Peyer's patch (tissue), 4 donors: ENCODE measurements around the gene FOSL1. TPM values are rescaled to one million over a fixed set of nuclear protein-coding genes. Genes with fewer than 3 reads are reported as not detected.

Experiments
- DNase-seq, 3 donors: peaks; one replicate each; pipeline ENCODE4 v3.0.0-alpha.2; 2017 to 2019
- H3K27ac ChIP-seq, 4 donors: fragments of 200-600 bp; sonication (generic); one replicate each; pipeline ENCODE4 v1.5.1; 2016 to 2019
- H3K27me3 ChIP-seq, 2 donors: fragments of 200-600 bp; sonication (generic); one replicate each; pipeline ENCODE4 v1.5.1; 2019
- H3K36me3 ChIP-seq, 3 donors: fragments of 200-600 bp; sonication (generic); one replicate each; pipeline ENCODE4 v1.5.1; 2016 to 2019
- H3K4me1 ChIP-seq, 4 donors: fragments of 200-600 bp; sonication (generic); one replicate each; pipeline ENCODE4 v1.5.1; 2016 to 2019
- H3K4me3 ChIP-seq, 4 donors: fragments of 200-600 bp; sonication (generic); 1 replicate in 3 of 4; 2 replicates in 1 of 4; pipeline ENCODE4 v1.5.1; 2016 to 2019; ENCODE audit warnings: mild to moderate bottlenecking in 1 of 4
- H3K9me3 ChIP-seq, 4 donors: fragments of 200-600 bp; sonication (generic); one replicate each; pipeline ENCODE4 v1.5.1; 2016 to 2019; ENCODE audit warnings: mild to moderate bottlenecking in 1 of 4
- POLR2A ChIP-seq, 2 donors: fragments of 450-650 bp; IDR thresholded peaks; one replicate each; pipeline ENCODE4 v1.5.1; 2017; ENCODE audit warnings: antibody characterized with exemption in 2 of 2, mild to moderate bottlenecking in 2 of 2, moderate library complexity in 2 of 2
- total RNA-seq, 4 donors: library from RNA; depleted of rRNA; stranded (reverse); fragments of >200 nt; gene quantifications; one replicate each; pipeline ENCODE4 v1.1.0, GENCODE V29; 2016
- TF ChIP-seq, protein P1 (sequence below), 6 experiments: fragments of 450-650 bp in 4 of 6; fragments of 200-600 bp in 2 of 6; sonication (generic) in 1 of 6; IDR thresholded peaks; one replicate each; pipeline ENCODE4 v1.5.1; 2017 to 2019; ENCODE audit warnings: antibody characterized with exemption in 6 of 6, mild to moderate bottlenecking in 3 of 6, moderate library complexity in 1 of 6

FOSL1 gene
- total RNA-seq, 4 donors from 2014 or later: 1.5 to 7.4 (median 1.7) TPM; not detected in 1

DNA sequence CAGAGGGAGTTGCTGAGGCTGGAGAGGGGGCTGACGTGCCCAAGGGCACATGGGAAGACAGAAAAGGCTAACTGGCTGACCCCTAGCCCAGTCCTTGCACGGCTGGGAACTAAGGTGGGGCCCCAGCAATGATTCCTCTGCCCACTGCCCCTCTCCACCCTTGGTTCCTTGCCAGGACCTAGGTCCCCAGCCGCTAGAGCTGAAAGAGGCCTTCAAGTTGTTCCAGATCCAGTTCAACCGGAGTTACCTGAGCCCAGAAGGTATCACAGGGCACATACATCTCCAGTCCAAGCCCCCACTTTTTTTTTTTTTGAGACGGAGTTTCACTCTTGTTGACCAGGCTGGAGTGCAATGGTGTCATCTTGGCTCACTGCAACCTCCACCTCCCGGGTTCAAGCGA lies 20.2 kb downstream of the FOSL1 start:
- no peak for DNase-seq
- Histone ChIP-seq H3K27ac (peak overlapping the region in 1 of 4 donors; percentile 14), H3K9me3 (no peaks in the 10 kb centered on the region), H3K4me3 (no peak overlapping the region), H3K4me1 (peaks cover 0 to 8% (median 2%) of the 10 kb centered on the region in 4 donors), H3K27me3 (no peaks in the 10 kb centered on the region), H3K36me3 (peaks cover 0 to 26% (median 0%) of the 10 kb centered on the region in 3 donors)
- TF ChIP-seq, protein P1, sequence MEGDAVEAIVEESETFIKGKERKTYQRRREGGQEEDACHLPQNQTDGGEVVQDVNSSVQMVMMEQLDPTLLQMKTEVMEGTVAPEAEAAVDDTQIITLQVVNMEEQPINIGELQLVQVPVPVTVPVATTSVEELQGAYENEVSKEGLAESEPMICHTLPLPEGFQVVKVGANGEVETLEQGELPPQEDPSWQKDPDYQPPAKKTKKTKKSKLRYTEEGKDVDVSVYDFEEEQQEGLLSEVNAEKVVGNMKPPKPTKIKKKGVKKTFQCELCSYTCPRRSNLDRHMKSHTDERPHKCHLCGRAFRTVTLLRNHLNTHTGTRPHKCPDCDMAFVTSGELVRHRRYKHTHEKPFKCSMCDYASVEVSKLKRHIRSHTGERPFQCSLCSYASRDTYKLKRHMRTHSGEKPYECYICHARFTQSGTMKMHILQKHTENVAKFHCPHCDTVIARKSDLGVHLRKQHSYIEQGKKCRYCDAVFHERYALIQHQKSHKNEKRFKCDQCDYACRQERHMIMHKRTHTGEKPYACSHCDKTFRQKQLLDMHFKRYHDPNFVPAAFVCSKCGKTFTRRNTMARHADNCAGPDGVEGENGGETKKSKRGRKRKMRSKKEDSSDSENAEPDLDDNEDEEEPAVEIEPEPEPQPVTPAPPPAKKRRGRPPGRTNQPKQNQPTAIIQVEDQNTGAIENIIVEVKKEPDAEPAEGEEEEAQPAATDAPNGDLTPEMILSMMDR (IDR thresholded peaks at IDR 0.05): no peak
- no peak for TF ChIP-seq POLR2A (IDR thresholded peaks at IDR 0.05)

DNA sequence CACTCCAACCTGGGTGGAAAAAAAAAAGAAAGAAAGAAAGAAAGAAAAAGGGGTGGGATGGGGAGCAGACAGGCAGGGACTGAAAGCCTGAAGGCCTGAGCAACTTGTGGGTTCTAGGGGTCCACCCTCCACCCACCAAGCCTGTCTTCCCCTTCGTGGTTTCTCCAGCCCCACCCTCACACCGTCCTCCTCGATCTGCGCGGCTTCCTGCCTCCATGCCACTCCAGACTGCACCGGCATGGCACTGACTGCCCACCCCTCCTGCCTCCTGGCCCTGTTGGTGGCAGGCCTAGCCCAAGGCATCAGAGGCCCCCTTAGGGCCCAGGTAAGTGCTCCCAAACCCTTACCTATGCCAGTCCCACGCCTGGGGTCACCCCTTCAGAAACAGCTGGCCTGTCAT lies 20.6 kb downstream of the FOSL1 start, which contains the start of gene CTSW:
CTSW (plus strand) TSS at position 221 of the 400 bp plus-strand sequence; CDS start at position 239, 18 bp downstream.
- Histone ChIP-seq H3K36me3 (peaks cover 0 to 26% (median 0%) of the 10 kb centered on the region in 3 donors), H3K4me3 (no peak within 1 kb of the TSS), H3K9me3 (no peaks in the 10 kb centered on the region), H3K27ac (peak within 1 kb of the TSS in 1 of 4 donors; percentile 21), H3K4me1 (peaks cover 0 to 5% (median 0%) of the 10 kb centered on the region in 4 donors), H3K27me3 (no peaks in the 10 kb centered on the region)
- no peak for DNase-seq
- TF ChIP-seq, protein P1 (IDR thresholded peaks at IDR 0.05): no peak
- no peak for TF ChIP-seq POLR2A (IDR thresholded peaks at IDR 0.05)

DNA sequence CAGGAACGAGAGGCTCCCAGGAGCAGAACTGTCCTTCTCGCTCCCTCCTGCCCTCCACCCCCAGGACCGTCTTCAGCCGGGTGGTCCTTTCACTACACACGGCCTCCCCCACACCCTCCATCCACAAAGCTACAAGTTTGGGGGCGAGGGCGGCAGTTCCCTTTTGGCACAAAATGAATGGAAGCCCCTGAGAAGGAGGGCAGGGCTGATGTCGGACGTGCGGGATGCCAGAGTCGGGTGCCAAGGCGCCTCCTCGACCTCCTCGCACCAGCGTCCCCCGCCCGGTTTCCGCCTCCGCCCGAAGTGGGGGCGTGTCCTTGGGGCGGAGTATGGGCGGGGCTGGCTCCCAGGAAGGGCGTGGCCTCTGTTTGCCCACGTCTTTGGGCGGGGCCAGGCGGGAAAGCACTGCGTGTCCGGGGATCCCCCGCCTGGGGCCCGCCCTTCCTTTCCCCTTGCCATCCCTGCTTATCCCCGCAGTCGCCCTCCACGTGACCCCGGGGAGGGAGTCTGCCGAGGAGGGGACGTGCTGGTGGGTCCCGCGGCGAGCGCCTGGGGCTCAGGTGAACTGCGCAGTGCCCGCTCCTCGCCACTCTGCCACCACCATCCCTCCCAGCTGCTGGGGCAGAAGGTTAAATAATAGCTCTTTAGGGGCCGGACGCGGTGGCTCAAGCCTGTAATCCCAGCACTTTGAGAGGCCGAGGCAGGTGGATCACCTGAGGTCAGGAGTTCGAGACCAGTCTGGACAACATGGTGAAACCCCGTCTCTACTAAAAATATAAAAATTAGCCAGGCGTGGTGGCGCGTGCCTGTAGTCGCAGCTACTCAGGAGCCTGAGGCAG lies 26.7 kb downstream of the FOSL1 start:
- Histone ChIP-seq H3K4me1 (peaks cover 0 to 22% (median 9%) of the 10 kb centered on the region in 4 donors), H3K27ac (peak overlapping the region; percentile 62 to 85 (median 78)), H3K9me3 (no peaks in the 10 kb centered on the region), H3K27me3 (no peaks in the 10 kb centered on the region), H3K36me3 (no peaks in the 10 kb centered on the region), H3K4me3 (peak overlapping the region; percentile 33 to 58 (median 54))
- peak; percentile 96 to 98 (median 97) for DNase-seq
- TF ChIP-seq, protein P1 (IDR thresholded peaks at IDR 0.05): peak in 2 of 6 experiments; percentile 7 to 12
- peak; percentile 58 to 86 for TF ChIP-seq POLR2A (IDR thresholded peaks at IDR 0.05)

DNA sequence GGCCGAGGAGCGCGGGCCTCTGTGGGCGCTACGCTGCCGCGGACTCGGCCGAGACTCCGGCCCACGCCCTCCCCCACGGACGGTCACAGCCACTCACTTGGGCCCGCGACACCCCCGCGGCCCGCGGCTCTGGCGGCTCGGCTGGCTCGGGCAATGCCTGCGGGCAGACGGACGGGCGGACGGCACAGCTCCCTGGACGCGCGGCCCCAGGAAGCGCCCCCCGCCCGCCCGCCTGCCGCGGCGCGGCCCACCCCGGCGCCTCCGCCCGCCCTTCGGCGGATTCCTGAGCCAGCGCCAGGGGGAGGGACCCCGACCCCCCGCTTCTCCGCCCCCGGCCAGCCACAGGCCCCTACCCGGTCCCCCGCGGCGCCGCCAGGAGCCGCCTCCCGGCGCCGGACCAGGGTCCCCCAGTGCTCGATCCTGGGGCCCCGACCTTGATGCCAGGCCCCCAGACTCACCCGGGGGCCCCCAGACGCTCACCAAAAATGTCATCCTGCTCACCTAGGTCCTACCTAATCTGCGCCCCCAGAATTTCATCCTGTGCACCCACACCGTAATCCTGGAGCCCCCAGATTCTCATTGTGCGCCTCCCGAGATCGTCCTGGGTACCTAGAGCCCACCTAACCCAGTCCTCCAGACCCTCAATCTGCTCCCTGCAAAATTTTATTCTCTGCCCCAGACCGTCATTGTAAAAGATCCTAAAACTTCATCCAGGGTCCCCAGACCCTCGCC lies 27.4 kb downstream of the FOSL1 start, which contains the start of gene EFEMP2:
EFEMP2 (minus strand) TSS at position 215 of the 732 bp plus-strand sequence. CDS start 446 bp downstream, outside the sequence.
- DNase-seq: no peak

More for the DNA sequence above, 27.4 kb downstream of the FOSL1 start, which contains the start of gene EFEMP2:
- Histone ChIP-seq H3K27me3 (no peaks in the 10 kb centered on the region), H3K4me1 (peaks cover 0 to 22% (median 9%) of the 10 kb centered on the region in 4 donors), H3K9me3 (no peaks in the 10 kb centered on the region), H3K36me3 (no peaks in the 10 kb centered on the region), H3K4me3 (peak within 1 kb of the TSS; percentile 33 to 58 (median 54)), H3K27ac (peak within 1 kb of the TSS; percentile 62 to 85 (median 78))
- TF ChIP-seq, protein P1 (IDR thresholded peaks at IDR 0.05): no peak
- TF ChIP-seq POLR2A (IDR thresholded peaks at IDR 0.05): no peak
